HepG2 (cell line): ENCODE results near the gene WBP1. TPM values are rescaled to one million over a fixed set of nuclear protein-coding genes. Genes with fewer than 3 reads are reported as not detected.

Source experiments
- BRD4 ChIP-seq: sonication (generic); formaldehyde crosslinking; IDR thresholded peaks from 2 replicates; pipeline ENCODE4 v1.4.0; 2020; ENCODE audit warnings: missing genetic modification reagents
- CREM ChIP-seq, 2 experiments: sonication (generic) in 1 of 2; formaldehyde crosslinking in 1 of 2; IDR thresholded peaks; 2 replicates each; pipeline versions ENCODE4 v1.4.0 to v1.6.1; 2016 to 2020; ENCODE audit warnings: antibody characterized with exemption in 1 of 2, mild to moderate bottlenecking in 1 of 2, missing genetic modification reagents in 1 of 2
- GABPB1 ChIP-seq: IDR thresholded peaks from 2 replicates; pipeline ENCODE4 v1.6.1; 2016; ENCODE audit warnings: mild to moderate bottlenecking, missing genetic modification reagents, moderate library complexity, missing compliant biosample characterization
- HHEX ChIP-seq: IDR thresholded peaks from 2 replicates; pipeline ENCODE4 v1.6.1; 2016; ENCODE audit warnings: control low read depth
- HNF1A ChIP-seq, 2 experiments: sonication (generic) in 1 of 2; formaldehyde crosslinking in 1 of 2; IDR thresholded peaks; 2 replicates each; pipeline versions ENCODE4 v1.4.0 to v1.6.1; 2016 to 2020; ENCODE audit warnings: borderline replicate concordance in 1 of 2, low read depth in 1 of 2, mild to moderate bottlenecking in 1 of 2, missing genetic modification reagents in 1 of 2
- ISX ChIP-seq: sonication (generic); formaldehyde crosslinking; conservative IDR thresholded peaks from 2 replicates; pipeline ENCODE4 v1.5.0; 2020; ENCODE audit warnings: missing genetic modification reagents
- KDM4B ChIP-seq: sonication (generic); formaldehyde crosslinking; IDR thresholded peaks from 2 replicates; pipeline ENCODE4 v1.4.0; 2020; ENCODE audit warnings: missing genetic modification reagents
- MYPOP ChIP-seq: sonication (generic); formaldehyde crosslinking; IDR thresholded peaks from 2 replicates; pipeline ENCODE4 v1.8.1; 2023; ENCODE audit warnings: mild to moderate bottlenecking, moderate library complexity, missing genetic modification reagents
- ONECUT2 ChIP-seq: sonication (generic); formaldehyde crosslinking; IDR thresholded peaks from 2 replicates; pipeline ENCODE4 v1.4.0; 2020; ENCODE audit warnings: missing genetic modification reagents
- POLR2A ChIP-seq, 2 experiments: IDR thresholded peaks; 2 replicates each; pipeline ENCODE4 v1.6.1; 2011; ENCODE audit warnings: low read depth in 2 of 2, low read length in 2 of 2, mild to moderate bottlenecking in 1 of 2, moderate library complexity in 1 of 2; ENCODE audit not compliant: insufficient read depth in 1 of 2
- RBFOX2 ChIP-seq: fragments of 200-400 bp; formaldehyde crosslinking; IDR thresholded peaks from 2 replicates; pipeline ENCODE4 v1.6.1; 2017; ENCODE audit warnings: low read depth, mild to moderate bottlenecking, low read length
- TRIM24 ChIP-seq: sonication (generic); formaldehyde crosslinking; IDR thresholded peaks from 2 replicates; pipeline ENCODE4 v1.8.0; 2022; ENCODE audit warnings: mild to moderate bottlenecking, missing genetic modification reagents
- XBP1 ChIP-seq: sonication (generic); formaldehyde crosslinking; IDR thresholded peaks from 2 replicates; pipeline ENCODE4 v1.5.0; 2020; ENCODE audit warnings: missing genetic modification reagents
- ZBTB10 ChIP-seq: sonication (generic); formaldehyde crosslinking; IDR thresholded peaks from 2 replicates; pipeline ENCODE4 v1.4.0; 2020; ENCODE audit warnings: missing genetic modification reagents, borderline replicate concordance
- ZNF253 ChIP-seq: sonication (generic); formaldehyde crosslinking; IDR thresholded peaks from 2 replicates; pipeline ENCODE4 v1.8.0; 2022; ENCODE audit warnings: mild to moderate bottlenecking, missing genetic modification reagents, borderline replicate concordance
- ZNF430 ChIP-seq: sonication (generic); formaldehyde crosslinking; IDR thresholded peaks from 2 replicates; pipeline ENCODE4 v1.9.0; 2021; ENCODE audit warnings: mild to moderate bottlenecking, missing genetic modification reagents
- ZNF570 ChIP-seq: sonication (generic); formaldehyde crosslinking; IDR thresholded peaks from 2 replicates; pipeline ENCODE4 v1.4.0; 2020; ENCODE audit warnings: mild to moderate bottlenecking, missing genetic modification reagents, borderline replicate concordance
- polyA plus RNA-seq, 8 experiments: library from polyadenylated mRNA; depleted of rRNA in 3 of 8; stranded (reverse) in 7 of 8; unstranded in 1 of 8; fragments of >200 nt; fragmentation: Illumina TruSeq in 4 of 8; extraction: Trizol in 4 of 8; gene quantifications; 2 replicates each; pipeline versions ENCODE4 v1.2.1 to v1.2.3, GENCODE V29; 2011 to 2016; ENCODE audit warnings: low read depth in 4 of 8, missing spikeins in 1 of 8, mixed read lengths in 1 of 8; ENCODE audit not compliant: insufficient read depth in 1 of 8
- total RNA-seq, 5 experiments: library from RNA; depleted of rRNA; stranded (reverse); fragments of >200 nt; fragmentation: Illumina TruSeq; extraction: Trizol; gene quantifications; 2 replicates each; pipeline ENCODE4 v1.2.3, GENCODE V29; 2016; ENCODE audit warnings: low read depth in 1 of 5

The WBP1 gene
- total and polyA plus RNA-seq, 2 of the 13 experiments (the other 11 are each of a cell fraction or from before 2014, with no cell fraction given), result 38.8 to 85.7 TPM

- TF ChIP-seq MYPOP (no peak), TRIM24 (CRISPR knock-in tag) (no peak), CREM (IDR thresholded peaks at IDR 0.05) (no peak), CREM (CRISPR knock-in tag; IDR thresholded peaks at IDR 0.05) (no peak), ISX (CRISPR knock-in tag) (no peak), BRD4 (CRISPR knock-in tag) (no peak), HHEX (CRISPR knock-in tag) (no peak), ZNF570 (CRISPR knock-in tag) (no peak), ONECUT2 (CRISPR knock-in tag) (no peak), ZNF253 (CRISPR knock-in tag) (no peak), ZNF430 (CRISPR knock-in tag) (no peak), RBFOX2 (peak; percentile 88), POLR2A (IDR thresholded peaks at IDR 0.05; ENCODE audit: insufficient read depth in 1 of 2, low read depth in 2 of 2, low read length in 2 of 2) (0 out of 4 replicates have a peak, but pooled peaks of 1 of the 2 experiments have one; percentile 33), XBP1 (no peak), HNF1A (IDR thresholded peaks at IDR 0.05; ENCODE audit: low read depth) (no peak), HNF1A (CRISPR knock-in tag; IDR thresholded peaks at IDR 0.05; ENCODE audit: borderline replicate concordance) (no peak), KDM4B (CRISPR knock-in tag) (no peak), GABPB1 (CRISPR knock-in tag) (peak; percentile 15; the same call in 1 of the 2 replicates), ZBTB10 (CRISPR knock-in tag) (no peak)
These were observed 22.0 kb upstream of the WBP1 start (continued) for GRCh38 chr2:74436111-74436805.
